T-helper 2 cell treated with Interferon-gamma antibody and Interleukin-4, amounts not matched to agents 5 μg/mL and 100 μg/mL, for 36 hours (primary cell): ENCODE data around the gene FAM3B.

Experiments
- DNase-seq: peaks from one replicate; pipeline ENCODE4 v3.0.0; 2021; ENCODE audit warnings: low spot score
- H3K27ac Mint-ChIP-seq: one replicate; pipeline ENCODE4 v1.8.0; 2021; ENCODE audit warnings: mild to moderate bottlenecking, mixed read lengths
- H3K27me3 Mint-ChIP-seq: one replicate; pipeline ENCODE4 v1.8.0; 2021; ENCODE audit warnings: low read depth, mixed read lengths
- H3K36me3 Mint-ChIP-seq: one replicate; pipeline ENCODE4 v1.8.0; 2021; ENCODE audit warnings: low read depth, mixed read lengths
- H3K4me1 Mint-ChIP-seq: one replicate; pipeline ENCODE4 v1.8.0; 2021; ENCODE audit warnings: low read depth, mixed read lengths
- H3K4me3 Mint-ChIP-seq: one replicate; pipeline ENCODE4 v1.8.0; 2022; ENCODE audit warnings: mild to moderate bottlenecking, moderate library complexity, mixed read lengths
- H3K9me3 Mint-ChIP-seq: one replicate; pipeline ENCODE4 v1.8.0; 2021; ENCODE audit warnings: mixed read lengths

FAM3B gene

GRCh38 chr21:41364308-41364707, 47.7 kb downstream of the FAM3B start:
- Mint-ChIP-seq H3K36me3 (peaks cover 11% of the 10 kb centered on the region), H3K4me1 (peaks cover 46% of the 10 kb centered on the region), H3K4me3 (no peak overlapping the region), H3K27ac (peak overlapping the region; percentile 96), H3K9me3 (no peaks in the 10 kb centered on the region), H3K27me3 (peaks cover 3% of the 10 kb centered on the region)
- DNase-seq: no peak

- H3K36me3 Mint-ChIP-seq: peaks cover 11% of the 10 kb centered on the region
- H3K27ac Mint-ChIP-seq: no peak overlapping the region
- H3K4me1 Mint-ChIP-seq: peaks cover 52% of the 10 kb centered on the region
- no peaks in the 10 kb centered on the region for H3K9me3 Mint-ChIP-seq
- peaks cover 2% of the 10 kb centered on the region for H3K27me3 Mint-ChIP-seq
- no peak for DNase-seq
- H3K4me3 Mint-ChIP-seq: no peak overlapping the region
These were observed 48.9 kb downstream of the FAM3B start for GRCh38 chr21:41365377-41366107.

GRCh38 chr21:41366522-41367151, 50.0 kb downstream of the FAM3B start:
- H3K36me3 Mint-ChIP-seq: peaks cover 11% of the 10 kb centered on the region
- peaks cover 45% of the 10 kb centered on the region for H3K4me1 Mint-ChIP-seq
- H3K27ac Mint-ChIP-seq: no peak overlapping the region
- H3K9me3 Mint-ChIP-seq: no peaks in the 10 kb centered on the region
- no peak for DNase-seq
- peaks cover 2% of the 10 kb centered on the region for H3K27me3 Mint-ChIP-seq
- no peak overlapping the region for H3K4me3 Mint-ChIP-seq

GRCh38 chr21:41367301-41367944, 50.8 kb downstream of the FAM3B start:
- no peak for DNase-seq
- H3K27ac Mint-ChIP-seq: no peak overlapping the region
- H3K4me3 Mint-ChIP-seq: no peak overlapping the region
- H3K4me1 Mint-ChIP-seq: peaks cover 40% of the 10 kb centered on the region
- peaks cover 11% of the 10 kb centered on the region for H3K36me3 Mint-ChIP-seq
- H3K27me3 Mint-ChIP-seq: peaks cover 2% of the 10 kb centered on the region
- H3K9me3 Mint-ChIP-seq: no peaks in the 10 kb centered on the region

- H3K27ac Mint-ChIP-seq: no peak overlapping the region
- H3K9me3 Mint-ChIP-seq: no peaks in the 10 kb centered on the region
- H3K4me3 Mint-ChIP-seq: no peak overlapping the region
- peaks cover 11% of the 10 kb centered on the region for H3K36me3 Mint-ChIP-seq
- peaks cover 35% of the 10 kb centered on the region for H3K4me1 Mint-ChIP-seq
- peaks cover 2% of the 10 kb centered on the region for H3K27me3 Mint-ChIP-seq
- no peak for DNase-seq
These were observed 51.5 kb downstream of the FAM3B start for GRCh38 chr21:41367945-41368734.

- peaks cover 29% of the 10 kb centered on the region for H3K4me1 Mint-ChIP-seq
- H3K36me3 Mint-ChIP-seq: peaks cover 10% of the 10 kb centered on the region
- peak overlapping the region; percentile 76 for H3K27ac Mint-ChIP-seq
- no peak for DNase-seq
- no peaks in the 10 kb centered on the region for H3K9me3 Mint-ChIP-seq
- peak overlapping the region; percentile 70 for H3K4me3 Mint-ChIP-seq
- peaks cover 2% of the 10 kb centered on the region for H3K27me3 Mint-ChIP-seq
These were observed 52.1 kb downstream of the FAM3B start for GRCh38 chr21:41368735-41369104.

GRCh38 chr21:41369105-41369919, 52.7 kb downstream of the FAM3B start:
- Mint-ChIP-seq H3K4me1 (peaks cover 28% of the 10 kb centered on the region), H3K27ac (peak overlapping the region; percentile 86), H3K27me3 (peaks cover 2% of the 10 kb centered on the region), H3K36me3 (peaks cover 9% of the 10 kb centered on the region), H3K4me3 (peak overlapping the region; percentile 70), H3K9me3 (no peaks in the 10 kb centered on the region)
- DNase-seq: no peak

GRCh38 chr21:41369920-41370839, 53.6 kb downstream of the FAM3B start:
- H3K36me3 Mint-ChIP-seq: peaks cover 6% of the 10 kb centered on the region
- peaks cover 2% of the 10 kb centered on the region for H3K27me3 Mint-ChIP-seq
- peak overlapping the region; percentile 86 for H3K27ac Mint-ChIP-seq
- H3K4me1 Mint-ChIP-seq: peaks cover 25% of the 10 kb centered on the region
- no peaks in the 10 kb centered on the region for H3K9me3 Mint-ChIP-seq
- no peak for DNase-seq
- H3K4me3 Mint-ChIP-seq: peak overlapping the region; percentile 62

- H3K27me3 Mint-ChIP-seq: peaks cover 2% of the 10 kb centered on the region
- peaks cover 6% of the 10 kb centered on the region for H3K36me3 Mint-ChIP-seq
- peak overlapping the region; percentile 62 for H3K4me3 Mint-ChIP-seq
- no peaks in the 10 kb centered on the region for H3K9me3 Mint-ChIP-seq
- DNase-seq: no peak
- H3K27ac Mint-ChIP-seq: peak overlapping the region; percentile 12
- H3K4me1 Mint-ChIP-seq: peaks cover 25% of the 10 kb centered on the region
These were observed 54.5 kb downstream of the FAM3B start for GRCh38 chr21:41370840-41371684.

GRCh38 chr21:41371685-41372030, 55.1 kb downstream of the FAM3B start:
- H3K27me3 Mint-ChIP-seq: peaks cover 2% of the 10 kb centered on the region
- H3K27ac Mint-ChIP-seq: no peak overlapping the region
- DNase-seq: no peak
- no peak overlapping the region for H3K4me3 Mint-ChIP-seq
- H3K36me3 Mint-ChIP-seq: peaks cover 6% of the 10 kb centered on the region
- peaks cover 24% of the 10 kb centered on the region for H3K4me1 Mint-ChIP-seq
- H3K9me3 Mint-ChIP-seq: no peaks in the 10 kb centered on the region

- Mint-ChIP-seq H3K9me3 (no peaks in the 10 kb centered on the region), H3K36me3 (peaks cover 4% of the 10 kb centered on the region), H3K4me1 (peaks cover 21% of the 10 kb centered on the region), H3K27me3 (no peaks in the 10 kb centered on the region), H3K27ac (no peak overlapping the region), H3K4me3 (no peak overlapping the region)
- DNase-seq: no peak
These were observed 56.7 kb downstream of the FAM3B start for GRCh38 chr21:41373253-41373652.

GRCh38 chr21:41373763-41374162, 57.2 kb downstream of the FAM3B start:
- no peaks in the 10 kb centered on the region for H3K27me3 Mint-ChIP-seq
- no peak overlapping the region for H3K4me3 Mint-ChIP-seq
- no peaks in the 10 kb centered on the region for H3K9me3 Mint-ChIP-seq
- H3K27ac Mint-ChIP-seq: no peak overlapping the region
- H3K36me3 Mint-ChIP-seq: peaks cover 5% of the 10 kb centered on the region
- H3K4me1 Mint-ChIP-seq: peaks cover 19% of the 10 kb centered on the region
- DNase-seq: no peak
